HepG2 (cell line): ENCODE measurements around the gene CEACAM8. TPM values are rescaled to one million over a fixed set of nuclear protein-coding genes. Genes with fewer than 3 reads are reported as not detected.

Experiments
- ATAC-seq: fragments of 200-7000 bp; cut with Tn5 transposase; 3 replicates; pipeline ENCODE4 v1.9.1; 2020; ENCODE audit warnings: mild to moderate bottlenecking, moderate library complexity
- BruUV-seq: library from RNA; stranded (reverse); fragments of 400-500 nt; replicated peaks from 2 replicates; lab custom pipeline; 2021; lab: Mats Ljungman, UMichigan
- CTCF ChIA-PET: fragments of 300-600 bp; formaldehyde crosslinking; extraction: SDS; loops from one replicate; lab custom pipeline; 2021; ENCODE audit warnings: low total read pairs, inconsistent platforms, low intra/inter-chr PET ratio; lab: Yijun Ruan, JAX
- POLR2A ChIA-PET: fragments of 350-600 bp; sonication (Branson Sonifier 250); formaldehyde crosslinking; loops from one replicate; lab custom pipeline; 2020; ENCODE audit warnings: antibody characterized with exemption, inconsistent platforms; lab: Yijun Ruan, JAX
- DNase-seq: peaks from one replicate; pipeline ENCODE4 v3.0.0-alpha.2; 2015; ENCODE audit warnings: low spot score
- FAIRE-seq: peaks from 3 replicates; lab custom pipeline; 2011; peaks lifted over from hg19 to GRCh38; lab: Jason Lieb, UNC
- H2AFZ ChIP-seq: one replicate; pipeline ENCODE4 v1.6.1; 2011; ENCODE audit warnings: low read length, inconsistent platforms
- H3K27ac ChIP-seq: fragments of 300-600 bp; 3 replicates; pipeline ENCODE4 v1.8.0; 2011; ENCODE audit warnings: mixed run types, mild to moderate bottlenecking, mixed read lengths, low read length, inconsistent platforms; ENCODE audit not compliant: insufficient read depth; ENCODE audit errors: extremely low read length
- H3K27me3 ChIP-seq, 2 experiments: fragments of 200-600 bp in 1 of 2; 2 replicates in 1 of 2; 3 replicates in 1 of 2; pipeline versions ENCODE4 v1.6.0 to v1.8.0; 2011; ENCODE audit warnings: low read length in 2 of 2, mild to moderate bottlenecking in 2 of 2, moderate library complexity in 2 of 2, inconsistent platforms in 1 of 2; ENCODE audit not compliant: insufficient read depth in 2 of 2, control insufficient read depth in 1 of 2
- H3K36me3 ChIP-seq, 2 experiments: fragments of 200-600 bp in 1 of 2; replicated peaks in 1 of 2; 2 replicates in 1 of 2; 3 replicates in 1 of 2; pipeline versions ENCODE4 v1.5.1 to v1.8.0; 2011; ENCODE audit warnings: low read length in 2 of 2, inconsistent platforms in 1 of 2; ENCODE audit not compliant: insufficient read depth in 2 of 2, control insufficient read depth in 1 of 2
- H3K4me1 ChIP-seq: 2 replicates; pipeline ENCODE4 v1.5.1; 2012; ENCODE audit warnings: low read length, inconsistent platforms; ENCODE audit not compliant: insufficient read depth
- H3K4me2 ChIP-seq: 2 replicates; pipeline ENCODE4 v1.6.0; 2011; ENCODE audit warnings: low read depth, low read length, inconsistent platforms
- H3K4me3 ChIP-seq, 3 experiments: fragments of 200-600 bp in 1 of 3; sonication (generic), shearing (Covaris generic) in 1 of 3; replicated peaks in 1 of 3; 2 replicates each; pipeline ENCODE4 v1.5.1; 2011 to 2016; ENCODE audit warnings: low read length in 3 of 3, inconsistent platforms in 2 of 3, low read depth in 2 of 3, mild to moderate bottlenecking in 2 of 3, control low read depth in 1 of 3, mixed read lengths in 1 of 3; ENCODE audit not compliant: insufficient read depth in 1 of 3
- H3K79me2 ChIP-seq: one replicate; pipeline ENCODE4 v1.6.1; 2011; ENCODE audit warnings: low read length, inconsistent platforms; ENCODE audit not compliant: insufficient read depth
- H3K9ac ChIP-seq: 2 replicates; pipeline ENCODE4 v1.6.0; 2011; ENCODE audit warnings: mild to moderate bottlenecking, low read depth, low read length, inconsistent platforms; ENCODE audit not compliant: insufficient read depth
- H3K9me3 ChIP-seq: 2 replicates; pipeline ENCODE4 v1.5.1; 2012; ENCODE audit warnings: mild to moderate bottlenecking, low read length
- H4K20me1 ChIP-seq: 2 replicates; pipeline ENCODE4 v1.6.0; 2011; ENCODE audit warnings: inconsistent platforms, mild to moderate bottlenecking, low read length, moderate library complexity; ENCODE audit not compliant: insufficient read depth
- HDAC6 ChIP-seq: fragments of 200-600 bp; sonication (generic); IDR thresholded peaks from 2 replicates; pipeline ENCODE4 v1.7.0; 2017; ENCODE audit warnings: mild to moderate bottlenecking, antibody characterized with exemption, low read length, low read depth
- IRX3 ChIP-seq: sonication (generic); formaldehyde crosslinking; IDR thresholded peaks from 2 replicates; pipeline ENCODE4 v1.8.1; 2023; ENCODE audit warnings: mild to moderate bottlenecking, low read depth, missing genetic modification reagents, borderline replicate concordance
- NCOR1 ChIP-seq: fragments of 200-600 bp; sonication (generic); IDR thresholded peaks from 2 replicates; pipeline ENCODE4 v1.7.0; 2017; ENCODE audit warnings: antibody characterized with exemption, low read length, borderline replicate concordance
- SSRP1 ChIP-seq: IDR thresholded peaks from 2 replicates; pipeline ENCODE4 v1.6.1; 2016; ENCODE audit warnings: control low read depth
- WIZ ChIP-seq: sonication (generic); formaldehyde crosslinking; IDR thresholded peaks from 2 replicates; pipeline ENCODE4 v1.5.1; 2020; ENCODE audit warnings: mild to moderate bottlenecking, missing genetic modification reagents
- ZNF124 ChIP-seq: sonication (generic); formaldehyde crosslinking; IDR thresholded peaks from 2 replicates; pipeline ENCODE4 v1.4.0; 2020; ENCODE audit warnings: missing genetic modification reagents
- ZNF264 ChIP-seq: sonication (generic); formaldehyde crosslinking; IDR thresholded peaks from 2 replicates; pipeline ENCODE4 v1.4.0; 2020; ENCODE audit warnings: missing genetic modification reagents
- ZNF329 ChIP-seq: sonication (generic); formaldehyde crosslinking; IDR thresholded peaks from 2 replicates; pipeline ENCODE4 v1.9.0; 2021; ENCODE audit warnings: low read depth, mild to moderate bottlenecking, missing genetic modification reagents
- WGBS: methylation state at CpG from one replicate; pipeline ENCODE4 v1.1.6; 2017; ENCODE audit warnings: low lambda C conversion rate; 5-methylcytosine and 5-hydroxymethylcytosine counted together
- in situ Hi-C: cut with HindIII; loops from 2 replicates; pipeline ENCODE4 v1.10.0; 2017; ENCODE audit warnings: low pct_unique_long_range_greater_than_20kb; ENCODE audit not compliant: extremely low pct_ligation_motif_present
- intact Hi-C: fragments of 100-400 bp; cut with micrococcal nuclease; formaldehyde crosslinking; loops from one replicate; pipeline ENCODE4 v1.10.0; 2022; ENCODE audit not compliant: unreplicated experiment
- polyA plus RNA-seq, 8 experiments: library from polyadenylated mRNA; depleted of rRNA in 3 of 8; stranded (reverse) in 7 of 8; unstranded in 1 of 8; fragments of >200 nt; fragmentation: Illumina TruSeq in 4 of 8; extraction: Trizol in 4 of 8; gene quantifications; 2 replicates each; pipeline versions ENCODE4 v1.2.1 to v1.2.3, GENCODE V29; 2011 to 2016; ENCODE audit warnings: low read depth in 4 of 8, missing spikeins in 1 of 8, mixed read lengths in 1 of 8; ENCODE audit not compliant: insufficient read depth in 1 of 8
- total RNA-seq, 5 experiments: library from RNA; depleted of rRNA; stranded (reverse); fragments of >200 nt; fragmentation: Illumina TruSeq; extraction: Trizol; gene quantifications; 2 replicates each; pipeline ENCODE4 v1.2.3, GENCODE V29; 2016; ENCODE audit warnings: low read depth in 1 of 5
- TF ChIP-seq, protein P1 (sequence below): sonication (generic); formaldehyde crosslinking; IDR thresholded peaks from 2 replicates; pipeline ENCODE4 v1.4.0; 2020; ENCODE audit warnings: mild to moderate bottlenecking, low read depth, missing genetic modification reagents

CEACAM8 gene
- total and polyA plus RNA-seq, 2 of the 13 experiments (the other 11 are each of a cell fraction or from before 2014, with no cell fraction given) = not detected

DNA sequence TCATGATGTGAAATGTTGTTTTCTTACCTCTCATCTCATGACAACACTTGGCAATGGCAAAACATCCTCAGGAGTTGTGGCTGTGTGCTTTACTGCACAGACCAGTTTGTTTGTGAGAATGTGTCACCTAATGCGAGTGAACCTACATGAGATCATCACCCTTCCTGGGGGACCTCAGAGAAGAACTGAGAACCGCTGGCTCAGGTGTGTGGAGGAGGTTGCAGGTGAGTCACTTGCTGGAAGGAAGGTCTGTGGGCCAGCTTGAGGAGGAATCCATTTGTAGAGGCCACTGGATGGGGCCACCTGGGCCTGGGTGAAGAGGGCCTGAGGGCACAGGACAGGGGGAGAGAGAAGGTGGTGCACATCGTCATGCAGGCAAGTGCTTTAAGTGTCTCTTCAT lies 63.4 kb downstream of the CEACAM8 start:
- ChIA-PET POLR2A (interaction anchor here (4.6 to 5.2 kb wide), 2 partner anchors 33 to 79 kb away, joined by 69 to 90 read pairs; no protein-coding TSS in a partner anchor), CTCF (no interaction called here)
- no peak overlapping the region for H3K27ac ChIP-seq
- no peaks in the 10 kb centered on the region; a peak in 1 of 5 replicates for H3K36me3 ChIP-seq
- WGBS = 93% methylated on average over 3 of the region's 3 CpGs
- peaks cover 25% of the 10 kb centered on the region for H3K79me2 ChIP-seq
- no peak overlapping the region for H3K9ac ChIP-seq
- peaks cover 29% of the 10 kb centered on the region for H3K4me1 ChIP-seq
- no TSS peak for BruUV-seq
- no peak overlapping the region for H3K4me2 ChIP-seq
- ATAC-seq (no peak), FAIRE-seq (no peak), DNase-seq (no peak)
- H4K20me1 ChIP-seq = 0 out of 2 replicates have a peak, but pooled peaks cover 1% of the 10 kb centered on the region
- in situ Hi-C loops = no loop called here
- no peak overlapping the region for H3K4me3 ChIP-seq
- no peaks in the 10 kb centered on the region; a peak in 1 of 5 replicates for H3K27me3 ChIP-seq
- H3K9me3 ChIP-seq = no peaks in the 10 kb centered on the region
- no peak overlapping the region for H2AFZ ChIP-seq
- TF ChIP-seq IRX3 (CRISPR knock-in tag) = no peak
- no peak for TF ChIP-seq ZNF124 (CRISPR knock-in tag)
- TF ChIP-seq, protein P1, sequence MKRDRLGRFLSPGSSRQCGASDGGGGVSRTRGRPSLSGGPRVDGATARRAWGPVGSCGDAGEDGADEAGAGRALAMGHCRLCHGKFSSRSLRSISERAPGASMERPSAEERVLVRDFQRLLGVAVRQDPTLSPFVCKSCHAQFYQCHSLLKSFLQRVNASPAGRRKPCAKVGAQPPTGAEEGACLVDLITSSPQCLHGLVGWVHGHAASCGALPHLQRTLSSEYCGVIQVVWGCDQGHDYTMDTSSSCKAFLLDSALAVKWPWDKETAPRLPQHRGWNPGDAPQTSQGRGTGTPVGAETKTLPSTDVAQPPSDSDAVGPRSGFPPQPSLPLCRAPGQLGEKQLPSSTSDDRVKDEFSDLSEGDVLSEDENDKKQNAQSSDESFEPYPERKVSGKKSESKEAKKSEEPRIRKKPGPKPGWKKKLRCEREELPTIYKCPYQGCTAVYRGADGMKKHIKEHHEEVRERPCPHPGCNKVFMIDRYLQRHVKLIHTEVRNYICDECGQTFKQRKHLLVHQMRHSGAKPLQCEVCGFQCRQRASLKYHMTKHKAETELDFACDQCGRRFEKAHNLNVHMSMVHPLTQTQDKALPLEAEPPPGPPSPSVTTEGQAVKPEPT (CRISPR knock-in tag) = no peak
- TF ChIP-seq WIZ (CRISPR knock-in tag) = no peak
- TF ChIP-seq HDAC6 = no peak
- no peak for TF ChIP-seq SSRP1
- TF ChIP-seq ZNF264 (CRISPR knock-in tag) = no peak
- TF ChIP-seq ZNF329 (CRISPR knock-in tag) = no peak
- TF ChIP-seq NCOR1 = no peak
- TF ChIP-seq, all 625 proteins: peak for 0
- intact Hi-C loops = no loop called here

Other genes starting within 250 kb of the CEACAM8 start
- gene CNFN, start 204.6 kb downstream of the CEACAM8 start, total RNA-seq (2016; rRNA removed; fragmentation: Illumina TruSeq; extraction: Trizol) = 0.35 TPM in 1 of 2 replicates, not detected in the other
- gene CNFN, start 204.6 kb downstream of the CEACAM8 start, polyA plus RNA-seq (2011; rRNA removed) = 1.0 and 1.1 TPM in 2 replicates
- gene LIPE, start 167.5 kb downstream of the CEACAM8 start, total RNA-seq (2016; rRNA removed; fragmentation: Illumina TruSeq; extraction: Trizol) = not detected in 2 replicates
- gene LIPE, start 167.5 kb downstream of the CEACAM8 start, polyA plus RNA-seq (2011; rRNA removed) = 0.20 TPM in 1 of 2 replicates, not detected in the other
- gene CXCL17, start 152.0 kb downstream of the CEACAM8 start, total RNA-seq (2016; rRNA removed; fragmentation: Illumina TruSeq; extraction: Trizol) = not detected in 2 replicates
- 0.10 and 0.12 TPM in 2 replicates for gene CXCL17, start 152.0 kb downstream of the CEACAM8 start, polyA plus RNA-seq (2011; rRNA removed)
- 9.6 and 13.5 TPM in 2 replicates for gene CEACAM1, start 66.4 kb downstream of the CEACAM8 start, total RNA-seq (2016; rRNA removed; fragmentation: Illumina TruSeq; extraction: Trizol)
- 272 and 332 TPM in 2 replicates for gene CEACAM1, start 66.4 kb downstream of the CEACAM8 start, polyA plus RNA-seq (2011; rRNA removed)
- not detected in 2 replicates for gene PSG3, start 145.6 kb upstream of the CEACAM8 start, total RNA-seq (2016; rRNA removed; fragmentation: Illumina TruSeq; extraction: Trizol)
- 0.07 TPM in 1 of 2 replicates, not detected in the other for gene PSG3, start 145.6 kb upstream of the CEACAM8 start, polyA plus RNA-seq (2011; rRNA removed)
- gene PSG8, start 170.8 kb upstream of the CEACAM8 start, total RNA-seq (2016; rRNA removed; fragmentation: Illumina TruSeq; extraction: Trizol) = not detected in 2 replicates
- not detected in 2 replicates for gene PSG8, start 170.8 kb upstream of the CEACAM8 start, polyA plus RNA-seq (2011; rRNA removed)